Activated CD4-positive, alpha-beta T cell treated with anti-CD3 and anti-CD28 coated beads, Interleukin-2, amount 10 ng/mL, durations not matched to agents 24 days and 14 days (primary cell): ENCODE results near the gene MADD. TPM values are rescaled to one million over a fixed set of nuclear protein-coding genes. Genes with fewer than 3 reads are reported as not detected.

Experiments
- DNase-seq: peaks from one replicate; pipeline ENCODE4 v3.0.0; 2022
- H3K27ac Mint-ChIP-seq: one replicate; pipeline ENCODE4 v1.8.0; 2022; ENCODE audit warnings: mild to moderate bottlenecking, mixed read lengths
- H3K27me3 Mint-ChIP-seq: one replicate; pipeline ENCODE4 v1.8.0; 2022; ENCODE audit warnings: mixed read lengths
- H3K36me3 Mint-ChIP-seq: one replicate; pipeline ENCODE4 v1.8.0; 2022; ENCODE audit warnings: low read depth, mild to moderate bottlenecking, mixed read lengths
- H3K4me1 Mint-ChIP-seq: one replicate; pipeline ENCODE4 v1.8.0; 2021; ENCODE audit warnings: mixed read lengths
- H3K4me3 Mint-ChIP-seq: one replicate; pipeline ENCODE4 v1.8.0; 2022; ENCODE audit warnings: mild to moderate bottlenecking, moderate library complexity, mixed read lengths
- H3K9me3 Mint-ChIP-seq: one replicate; pipeline ENCODE4 v1.8.0; 2021; ENCODE audit warnings: mixed read lengths
- intact Hi-C: fragments of 100-400 bp; cut with micrococcal nuclease; formaldehyde crosslinking; loops from one replicate; pipeline ENCODE4 v1.15.1; 2023
- total RNA-seq: library from RNA; stranded (reverse); gene quantifications from 2 replicates; pipeline ENCODE4 v1.2.3, GENCODE V29; 2022

MADD gene
- total RNA-seq, 1 donor from 2014 or later = 78.5 TPM

GRCh38 chr11:47360341-47360740 lies 90.4 kb downstream of the MADD start:
- no peak overlapping the region for H3K27ac Mint-ChIP-seq
- no peak for DNase-seq
- no peaks in the 10 kb centered on the region for H3K9me3 Mint-ChIP-seq
- no peak overlapping the region for H3K4me3 Mint-ChIP-seq
- peaks cover 9% of the 10 kb centered on the region for H3K4me1 Mint-ChIP-seq
- H3K27me3 Mint-ChIP-seq = no peaks in the 10 kb centered on the region
- H3K36me3 Mint-ChIP-seq = no peaks in the 10 kb centered on the region
- intact Hi-C loops = no loop called here

- no peak overlapping the region for H3K27ac Mint-ChIP-seq
- no peaks in the 10 kb centered on the region for H3K9me3 Mint-ChIP-seq
- peaks cover 11% of the 10 kb centered on the region for H3K4me1 Mint-ChIP-seq
- H3K4me3 Mint-ChIP-seq = no peak overlapping the region
- intact Hi-C loops = no loop called here
- H3K27me3 Mint-ChIP-seq = peaks cover 4% of the 10 kb centered on the region
- DNase-seq = no peak
- no peaks in the 10 kb centered on the region for H3K36me3 Mint-ChIP-seq
These were observed 91.5 kb downstream of the MADD start for GRCh38 chr11:47361419-47361818.

GRCh38 chr11:47366020-47366490 lies 96.1 kb downstream of the MADD start:
- Mint-ChIP-seq H3K4me1 (peaks cover 11% of the 10 kb centered on the region), H3K4me3 (no peak overlapping the region), H3K27me3 (peaks cover 7% of the 10 kb centered on the region), H3K9me3 (no peaks in the 10 kb centered on the region), H3K36me3 (no peaks in the 10 kb centered on the region), H3K27ac (no peak overlapping the region)
- DNase-seq = no peak
- intact Hi-C loops = no loop called here

GRCh38 chr11:47369676-47370075 lies 99.7 kb downstream of the MADD start:
- H3K36me3 Mint-ChIP-seq = no peaks in the 10 kb centered on the region
- peak overlapping the region; percentile 49 for H3K27ac Mint-ChIP-seq
- DNase-seq = no peak
- no peaks in the 10 kb centered on the region for H3K9me3 Mint-ChIP-seq
- peaks cover 7% of the 10 kb centered on the region for H3K27me3 Mint-ChIP-seq
- intact Hi-C loops = no loop called here
- peaks cover 16% of the 10 kb centered on the region for H3K4me1 Mint-ChIP-seq
- no peak overlapping the region for H3K4me3 Mint-ChIP-seq

- no peaks in the 10 kb centered on the region for H3K36me3 Mint-ChIP-seq
- intact Hi-C loops = no loop called here
- no peaks in the 10 kb centered on the region for H3K9me3 Mint-ChIP-seq
- H3K27ac Mint-ChIP-seq = no peak overlapping the region
- H3K27me3 Mint-ChIP-seq = peaks cover 2% of the 10 kb centered on the region
- peaks cover 17% of the 10 kb centered on the region for H3K4me1 Mint-ChIP-seq
- DNase-seq = no peak
- no peak overlapping the region for H3K4me3 Mint-ChIP-seq
These were observed 102.5 kb downstream of the MADD start for GRCh38 chr11:47372422-47372821.

- Mint-ChIP-seq H3K4me1 (peaks cover 17% of the 10 kb centered on the region), H3K4me3 (no peak overlapping the region)
- intact Hi-C loops = loop anchor here (1.0 to 2.0 kb wide), 3 partner anchors 21 to 81 kb away; partner anchors contain the start of gene SLC39A13
These were observed 104.2 kb downstream of the MADD start for GRCh38 chr11:47373876-47374719.

GRCh38 chr11:47374720-47375019 lies 104.7 kb downstream of the MADD start:
- H3K4me1 Mint-ChIP-seq = peaks cover 11% of the 10 kb centered on the region
- no peaks in the 10 kb centered on the region for H3K36me3 Mint-ChIP-seq
- no peak for DNase-seq
- intact Hi-C loops = loop anchor here (1.0 to 2.0 kb wide), 3 partner anchors 20 to 80 kb away; partner anchors contain the start of gene SLC39A13
- H3K27ac Mint-ChIP-seq = no peak overlapping the region
- H3K4me3 Mint-ChIP-seq = no peak overlapping the region
- H3K9me3 Mint-ChIP-seq = no peaks in the 10 kb centered on the region
- no peaks in the 10 kb centered on the region for H3K27me3 Mint-ChIP-seq

More at GRCh38 chr11:47373876-47374719, 104.2 kb downstream of the MADD start:
- DNase-seq = peak; percentile 95
- Mint-ChIP-seq H3K27ac (peak overlapping the region; percentile 41), H3K27me3 (peaks cover 2% of the 10 kb centered on the region), H3K36me3 (no peaks in the 10 kb centered on the region), H3K9me3 (no peaks in the 10 kb centered on the region)

- no peak overlapping the region for H3K27ac Mint-ChIP-seq
- no peak for DNase-seq
- no peak overlapping the region for H3K4me3 Mint-ChIP-seq
- peaks cover 9% of the 10 kb centered on the region for H3K4me1 Mint-ChIP-seq
- no peaks in the 10 kb centered on the region for H3K36me3 Mint-ChIP-seq
- H3K27me3 Mint-ChIP-seq = no peaks in the 10 kb centered on the region
- H3K9me3 Mint-ChIP-seq = no peaks in the 10 kb centered on the region
- intact Hi-C loops = loop anchor here (2.0 kb wide), 2 partner anchors 20 to 80 kb away; no protein-coding TSS in a partner anchor
These were observed 105.1 kb downstream of the MADD start for GRCh38 chr11:47375020-47375419.

- Mint-ChIP-seq H3K4me3 (no peak overlapping the region), H3K9me3 (no peaks in the 10 kb centered on the region), H3K27me3 (no peaks in the 10 kb centered on the region), H3K4me1 (peaks cover 9% of the 10 kb centered on the region), H3K27ac (no peak overlapping the region), H3K36me3 (no peaks in the 10 kb centered on the region)
- intact Hi-C loops = loop anchor here (2.0 kb wide), 2 partner anchors 19 to 79 kb away; no protein-coding TSS in a partner anchor
- no peak for DNase-seq
These were observed 105.7 kb downstream of the MADD start for GRCh38 chr11:47375546-47376085.

GRCh38 chr11:47376107-47376524 lies 106.2 kb downstream of the MADD start:
- Mint-ChIP-seq H3K27ac (peak overlapping the region; percentile 11), H3K27me3 (no peaks in the 10 kb centered on the region), H3K36me3 (no peaks in the 10 kb centered on the region), H3K9me3 (no peaks in the 10 kb centered on the region), H3K4me1 (peaks cover 9% of the 10 kb centered on the region), H3K4me3 (no peak overlapping the region)
- intact Hi-C loops = no loop called here
- DNase-seq = peak; percentile 53

- no peaks in the 10 kb centered on the region for H3K36me3 Mint-ChIP-seq
- H3K9me3 Mint-ChIP-seq = no peaks in the 10 kb centered on the region
- intact Hi-C loops = no loop called here
- no peaks in the 10 kb centered on the region for H3K27me3 Mint-ChIP-seq
- no peak overlapping the region for H3K4me3 Mint-ChIP-seq
- H3K27ac Mint-ChIP-seq = no peak overlapping the region
- DNase-seq = no peak
- H3K4me1 Mint-ChIP-seq = peaks cover 9% of the 10 kb centered on the region
These were observed 106.8 kb downstream of the MADD start for GRCh38 chr11:47376525-47377371.

GRCh38 chr11:47377571-47378009 lies 107.7 kb downstream of the MADD start:
- Mint-ChIP-seq H3K4me1 (peaks cover 12% of the 10 kb centered on the region), H3K27me3 (no peaks in the 10 kb centered on the region), H3K36me3 (no peaks in the 10 kb centered on the region), H3K4me3 (no peak overlapping the region), H3K27ac (no peak overlapping the region), H3K9me3 (no peaks in the 10 kb centered on the region)
- intact Hi-C loops = no loop called here
- DNase-seq = no peak

GRCh38 chr11:47378010-47378835 lies 108.3 kb downstream of the MADD start, which contains the start of gene SPI1:
SPI1 (minus strand) TSS chr11:47378547; CDS start chr11:47378353, 194 bp downstream.
- Mint-ChIP-seq H3K4me1 (peaks cover 12% of the 10 kb centered on the region), H3K27ac (no peak within 1 kb of the TSS), H3K4me3 (no peak within 1 kb of the TSS), H3K36me3 (no peaks in the 10 kb centered on the region), H3K27me3 (no peaks in the 10 kb centered on the region), H3K9me3 (no peaks in the 10 kb centered on the region)
- DNase-seq = no peak
- intact Hi-C loops = no loop called here
